NB4 (cell line): ENCODE data around the gene BPIFB2.

Experiments
- POLR2A ChIP-seq: IDR thresholded peaks from 2 replicates; pipeline ENCODE4 v1.6.1; 2011; ENCODE audit warnings: mild to moderate bottlenecking; ENCODE audit not compliant: insufficient read length; ENCODE audit errors: extremely low read depth
- TF ChIP-seq, protein P1 (sequence below): IDR thresholded peaks from one replicate; pipeline ENCODE4 v1.5.1; 2012; ENCODE audit warnings: low read depth, low read length

GRCh38 chr20:33059741-33060390, 52.4 kb downstream of the BPIFB2 start:
- no peak for TF ChIP-seq POLR2A
- TF ChIP-seq, protein P1, sequence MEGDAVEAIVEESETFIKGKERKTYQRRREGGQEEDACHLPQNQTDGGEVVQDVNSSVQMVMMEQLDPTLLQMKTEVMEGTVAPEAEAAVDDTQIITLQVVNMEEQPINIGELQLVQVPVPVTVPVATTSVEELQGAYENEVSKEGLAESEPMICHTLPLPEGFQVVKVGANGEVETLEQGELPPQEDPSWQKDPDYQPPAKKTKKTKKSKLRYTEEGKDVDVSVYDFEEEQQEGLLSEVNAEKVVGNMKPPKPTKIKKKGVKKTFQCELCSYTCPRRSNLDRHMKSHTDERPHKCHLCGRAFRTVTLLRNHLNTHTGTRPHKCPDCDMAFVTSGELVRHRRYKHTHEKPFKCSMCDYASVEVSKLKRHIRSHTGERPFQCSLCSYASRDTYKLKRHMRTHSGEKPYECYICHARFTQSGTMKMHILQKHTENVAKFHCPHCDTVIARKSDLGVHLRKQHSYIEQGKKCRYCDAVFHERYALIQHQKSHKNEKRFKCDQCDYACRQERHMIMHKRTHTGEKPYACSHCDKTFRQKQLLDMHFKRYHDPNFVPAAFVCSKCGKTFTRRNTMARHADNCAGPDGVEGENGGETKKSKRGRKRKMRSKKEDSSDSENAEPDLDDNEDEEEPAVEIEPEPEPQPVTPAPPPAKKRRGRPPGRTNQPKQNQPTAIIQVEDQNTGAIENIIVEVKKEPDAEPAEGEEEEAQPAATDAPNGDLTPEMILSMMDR, result no peak
